Measurements from ENCODE around the gene EIF4A3.

DNA sequence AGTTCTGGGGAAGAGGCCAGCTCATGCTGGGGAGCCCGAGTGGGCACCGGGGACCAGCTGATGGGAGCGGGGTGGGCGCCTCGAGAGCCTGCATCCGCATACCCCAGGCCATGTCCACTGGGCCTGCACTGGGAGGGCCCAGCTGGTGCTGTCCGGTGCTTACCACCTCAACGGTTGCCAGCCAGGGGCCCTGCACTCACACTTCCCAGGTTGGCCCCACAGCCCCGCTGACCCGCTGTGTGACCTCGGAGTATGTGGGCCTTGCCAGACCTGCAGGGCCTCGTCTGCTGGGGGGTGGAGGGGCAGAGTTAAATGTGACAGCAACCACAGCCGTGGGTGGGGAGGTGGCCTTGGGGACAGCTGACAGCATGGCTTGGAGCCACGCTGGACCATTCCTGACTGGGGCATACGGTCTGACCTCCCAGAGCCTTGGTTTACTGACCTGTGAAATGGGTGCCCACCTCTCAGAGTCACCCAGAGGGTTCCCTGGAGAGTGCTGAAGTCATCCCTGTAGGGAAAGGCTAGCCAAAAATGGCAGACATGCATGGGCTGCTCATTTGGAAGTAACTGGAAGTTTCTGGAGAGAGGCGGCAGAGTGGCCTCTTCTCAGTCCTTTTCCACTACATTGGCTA, 51.0 kb downstream of the EIF4A3 start:
- TF ChIP-seq, protein P1, sequence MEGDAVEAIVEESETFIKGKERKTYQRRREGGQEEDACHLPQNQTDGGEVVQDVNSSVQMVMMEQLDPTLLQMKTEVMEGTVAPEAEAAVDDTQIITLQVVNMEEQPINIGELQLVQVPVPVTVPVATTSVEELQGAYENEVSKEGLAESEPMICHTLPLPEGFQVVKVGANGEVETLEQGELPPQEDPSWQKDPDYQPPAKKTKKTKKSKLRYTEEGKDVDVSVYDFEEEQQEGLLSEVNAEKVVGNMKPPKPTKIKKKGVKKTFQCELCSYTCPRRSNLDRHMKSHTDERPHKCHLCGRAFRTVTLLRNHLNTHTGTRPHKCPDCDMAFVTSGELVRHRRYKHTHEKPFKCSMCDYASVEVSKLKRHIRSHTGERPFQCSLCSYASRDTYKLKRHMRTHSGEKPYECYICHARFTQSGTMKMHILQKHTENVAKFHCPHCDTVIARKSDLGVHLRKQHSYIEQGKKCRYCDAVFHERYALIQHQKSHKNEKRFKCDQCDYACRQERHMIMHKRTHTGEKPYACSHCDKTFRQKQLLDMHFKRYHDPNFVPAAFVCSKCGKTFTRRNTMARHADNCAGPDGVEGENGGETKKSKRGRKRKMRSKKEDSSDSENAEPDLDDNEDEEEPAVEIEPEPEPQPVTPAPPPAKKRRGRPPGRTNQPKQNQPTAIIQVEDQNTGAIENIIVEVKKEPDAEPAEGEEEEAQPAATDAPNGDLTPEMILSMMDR (IDR thresholded peaks at IDR 0.05), result no peak
- TF ChIP-seq, protein P2, sequence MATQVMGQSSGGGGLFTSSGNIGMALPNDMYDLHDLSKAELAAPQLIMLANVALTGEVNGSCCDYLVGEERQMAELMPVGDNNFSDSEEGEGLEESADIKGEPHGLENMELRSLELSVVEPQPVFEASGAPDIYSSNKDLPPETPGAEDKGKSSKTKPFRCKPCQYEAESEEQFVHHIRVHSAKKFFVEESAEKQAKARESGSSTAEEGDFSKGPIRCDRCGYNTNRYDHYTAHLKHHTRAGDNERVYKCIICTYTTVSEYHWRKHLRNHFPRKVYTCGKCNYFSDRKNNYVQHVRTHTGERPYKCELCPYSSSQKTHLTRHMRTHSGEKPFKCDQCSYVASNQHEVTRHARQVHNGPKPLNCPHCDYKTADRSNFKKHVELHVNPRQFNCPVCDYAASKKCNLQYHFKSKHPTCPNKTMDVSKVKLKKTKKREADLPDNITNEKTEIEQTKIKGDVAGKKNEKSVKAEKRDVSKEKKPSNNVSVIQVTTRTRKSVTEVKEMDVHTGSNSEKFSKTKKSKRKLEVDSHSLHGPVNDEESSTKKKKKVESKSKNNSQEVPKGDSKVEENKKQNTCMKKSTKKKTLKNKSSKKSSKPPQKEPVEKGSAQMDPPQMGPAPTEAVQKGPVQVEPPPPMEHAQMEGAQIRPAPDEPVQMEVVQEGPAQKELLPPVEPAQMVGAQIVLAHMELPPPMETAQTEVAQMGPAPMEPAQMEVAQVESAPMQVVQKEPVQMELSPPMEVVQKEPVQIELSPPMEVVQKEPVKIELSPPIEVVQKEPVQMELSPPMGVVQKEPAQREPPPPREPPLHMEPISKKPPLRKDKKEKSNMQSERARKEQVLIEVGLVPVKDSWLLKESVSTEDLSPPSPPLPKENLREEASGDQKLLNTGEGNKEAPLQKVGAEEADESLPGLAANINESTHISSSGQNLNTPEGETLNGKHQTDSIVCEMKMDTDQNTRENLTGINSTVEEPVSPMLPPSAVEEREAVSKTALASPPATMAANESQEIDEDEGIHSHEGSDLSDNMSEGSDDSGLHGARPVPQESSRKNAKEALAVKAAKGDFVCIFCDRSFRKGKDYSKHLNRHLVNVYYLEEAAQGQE (IDR thresholded peaks at IDR 0.05), result no peak
- TF ChIP-seq BHLHE40 (IDR thresholded peaks at IDR 0.05; ENCODE audit: low read depth, low read length) (no peak), POLR2A (IDR thresholded peaks at IDR 0.05; ENCODE audit: low read length) (no peak), JUN (IDR thresholded peaks at IDR 0.05) (no peak), CHD4 (IDR thresholded peaks at IDR 0.05; ENCODE audit: borderline replicate concordance) (no peak), RFX5 (IDR thresholded peaks at IDR 0.05) (no peak), RAD21 (conservative IDR thresholded peaks at IDR 0.05 in 1 of 2, IDR thresholded peaks at IDR 0.05 in 1 of 2) (no peak), POLR2AphosphoS2 (conservative IDR thresholded peaks at IDR 0.05; ENCODE audit: low read length) (no peak), ESRRA (IDR thresholded peaks at IDR 0.05; ENCODE audit: borderline replicate concordance, low read length) (no peak), HDAC2 (IDR thresholded peaks at IDR 0.05) (no peak)
- TF ChIP-seq, protein P3, sequence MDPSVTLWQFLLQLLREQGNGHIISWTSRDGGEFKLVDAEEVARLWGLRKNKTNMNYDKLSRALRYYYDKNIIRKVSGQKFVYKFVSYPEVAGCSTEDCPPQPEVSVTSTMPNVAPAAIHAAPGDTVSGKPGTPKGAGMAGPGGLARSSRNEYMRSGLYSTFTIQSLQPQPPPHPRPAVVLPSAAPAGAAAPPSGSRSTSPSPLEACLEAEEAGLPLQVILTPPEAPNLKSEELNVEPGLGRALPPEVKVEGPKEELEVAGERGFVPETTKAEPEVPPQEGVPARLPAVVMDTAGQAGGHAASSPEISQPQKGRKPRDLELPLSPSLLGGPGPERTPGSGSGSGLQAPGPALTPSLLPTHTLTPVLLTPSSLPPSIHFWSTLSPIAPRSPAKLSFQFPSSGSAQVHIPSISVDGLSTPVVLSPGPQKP (IDR thresholded peaks at IDR 0.05; ENCODE audit: low read depth, low read length), result no peak
